ENCODE measurements around the gene SEPHS2. TPM values are rescaled to one million over a fixed set of nuclear protein-coding genes. Genes with fewer than 3 reads are reported as not detected.

The SEPHS2 gene
- polyA plus RNA-seq, 2 of the 4 experiments (the other 2 are of a cell fraction), result 47.8 to 72.6 TPM

- DNase-seq (ENCODE audit: low read depth in 1 of 2, low spot score in 1 of 2) (no peak), ATAC-seq (peak in 1 of 2 experiments; percentile 23; a peak in 3 of 6 replicates), FAIRE-seq (no peak)
- ChIA-PET CTCF (interaction anchor here (1.0 to 1.2 kb wide), 4 partner anchors 13 to 43 kb away, joined by 3 to 5 read pairs (median 4); partner anchors contain the start of gene DCTPP1), POLR2A (no interaction called here)
- no peaks in the 10 kb centered on the region for H3K9me3 ChIP-seq
- 72% methylated on average over 19 of the region's 19 CpGs for WGBS (ENCODE audit: missing lambda C conversion rate)
- no peak for TF ChIP-seq MAX (IDR thresholded peaks at IDR 0.05)
- TF ChIP-seq TP53 (CRISPR knock-in tag; IDR thresholded peaks at IDR 0.05), result no peak
- TF ChIP-seq, protein P1, sequence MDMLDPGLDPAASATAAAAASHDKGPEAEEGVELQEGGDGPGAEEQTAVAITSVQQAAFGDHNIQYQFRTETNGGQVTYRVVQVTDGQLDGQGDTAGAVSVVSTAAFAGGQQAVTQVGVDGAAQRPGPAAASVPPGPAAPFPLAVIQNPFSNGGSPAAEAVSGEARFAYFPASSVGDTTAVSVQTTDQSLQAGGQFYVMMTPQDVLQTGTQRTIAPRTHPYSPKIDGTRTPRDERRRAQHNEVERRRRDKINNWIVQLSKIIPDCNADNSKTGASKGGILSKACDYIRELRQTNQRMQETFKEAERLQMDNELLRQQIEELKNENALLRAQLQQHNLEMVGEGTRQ (IDR thresholded peaks at IDR 0.05), result no peak
- TF ChIP-seq CEBPB (IDR thresholded peaks at IDR 0.05), result no peak
- TF ChIP-seq, protein P2, sequence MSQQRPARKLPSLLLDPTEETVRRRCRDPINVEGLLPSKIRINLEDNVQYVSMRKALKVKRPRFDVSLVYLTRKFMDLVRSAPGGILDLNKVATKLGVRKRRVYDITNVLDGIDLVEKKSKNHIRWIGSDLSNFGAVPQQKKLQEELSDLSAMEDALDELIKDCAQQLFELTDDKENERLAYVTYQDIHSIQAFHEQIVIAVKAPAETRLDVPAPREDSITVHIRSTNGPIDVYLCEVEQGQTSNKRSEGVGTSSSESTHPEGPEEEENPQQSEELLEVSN (IDR thresholded peaks at IDR 0.05; ENCODE audit: borderline replicate concordance, low read depth), result no peak
- TF ChIP-seq MYC (IDR thresholded peaks at IDR 0.05; ENCODE audit: borderline replicate concordance, low read length), result no peak
- no peak for TF ChIP-seq ESRRA (IDR thresholded peaks at IDR 0.05; ENCODE audit: borderline replicate concordance, low read length)
- no peak for TF ChIP-seq NPAS2 (CRISPR knock-in tag; IDR thresholded peaks at IDR 0.05; ENCODE audit: borderline replicate concordance)
- no peak overlapping the region for H3K4me2 ChIP-seq
- H3K27ac ChIP-seq, result no peak overlapping the region
- H3K4me3 ChIP-seq, result no peak overlapping the region
- H3K4me1 ChIP-seq, result no peaks in the 10 kb centered on the region
Observed at GRCh38 chr16:30473231-30474073, 27.8 kb upstream of the SEPHS2 start.

DNA sequence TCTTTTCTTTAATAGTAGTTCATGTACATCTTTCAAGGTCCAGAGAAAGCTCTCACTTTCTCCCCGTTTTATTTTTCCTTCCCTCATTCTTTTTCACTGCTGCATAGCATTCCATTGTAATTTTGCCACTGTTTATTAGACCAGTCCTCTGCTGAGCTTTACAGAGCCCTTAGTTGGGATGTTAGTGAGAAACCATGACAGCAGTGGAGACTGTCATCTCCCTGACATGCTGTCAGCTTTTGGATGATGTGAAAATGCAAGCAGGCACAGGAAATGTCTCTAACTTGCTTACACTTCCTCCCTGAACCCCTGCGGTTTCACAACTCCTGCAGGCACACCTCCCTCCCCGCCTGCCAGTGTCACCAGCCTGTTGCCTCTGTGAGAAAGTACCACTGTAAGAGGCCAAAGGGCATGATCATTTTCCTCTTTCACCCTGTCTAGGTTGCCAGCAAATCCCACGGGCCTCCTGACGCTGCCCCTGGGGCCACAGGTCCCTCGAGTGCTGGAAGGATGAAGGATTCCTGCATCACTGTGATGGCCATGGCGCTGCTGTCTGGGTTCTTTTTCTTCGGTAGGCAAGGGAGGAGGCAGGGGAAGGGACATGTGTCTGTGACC lies 26.8 kb upstream of the SEPHS2 start, which contains the start of gene ITGAL:
TSS of gene ITGAL (plus strand) at position 415 of the 615 bp plus-strand sequence. CDS start at position 511, 96 bp downstream.
- no peak within 1 kb of the TSS for H3K4me2 ChIP-seq
- H3K9me3 ChIP-seq, result no peaks in the 10 kb centered on the region
- WGBS (ENCODE audit: missing lambda C conversion rate), result 67% methylated on average over 8 of the region's 8 CpGs
- CTCF ChIA-PET, result interaction anchor here (1.0 to 1.4 kb wide), 3 partner anchors 12 to 22 kb away, joined by 3 to 5 read pairs (median 3); no protein-coding TSS in a partner anchor
- no peak within 1 kb of the TSS for H3K27ac ChIP-seq
- FAIRE-seq (no peak), DNase-seq (ENCODE audit: low read depth in 1 of 2, low spot score in 1 of 2) (no peak), ATAC-seq (no peak)
- H3K4me1 ChIP-seq, result no peaks in the 10 kb centered on the region
- POLR2A ChIA-PET, result no interaction called here
- TF ChIP-seq, protein P3, sequence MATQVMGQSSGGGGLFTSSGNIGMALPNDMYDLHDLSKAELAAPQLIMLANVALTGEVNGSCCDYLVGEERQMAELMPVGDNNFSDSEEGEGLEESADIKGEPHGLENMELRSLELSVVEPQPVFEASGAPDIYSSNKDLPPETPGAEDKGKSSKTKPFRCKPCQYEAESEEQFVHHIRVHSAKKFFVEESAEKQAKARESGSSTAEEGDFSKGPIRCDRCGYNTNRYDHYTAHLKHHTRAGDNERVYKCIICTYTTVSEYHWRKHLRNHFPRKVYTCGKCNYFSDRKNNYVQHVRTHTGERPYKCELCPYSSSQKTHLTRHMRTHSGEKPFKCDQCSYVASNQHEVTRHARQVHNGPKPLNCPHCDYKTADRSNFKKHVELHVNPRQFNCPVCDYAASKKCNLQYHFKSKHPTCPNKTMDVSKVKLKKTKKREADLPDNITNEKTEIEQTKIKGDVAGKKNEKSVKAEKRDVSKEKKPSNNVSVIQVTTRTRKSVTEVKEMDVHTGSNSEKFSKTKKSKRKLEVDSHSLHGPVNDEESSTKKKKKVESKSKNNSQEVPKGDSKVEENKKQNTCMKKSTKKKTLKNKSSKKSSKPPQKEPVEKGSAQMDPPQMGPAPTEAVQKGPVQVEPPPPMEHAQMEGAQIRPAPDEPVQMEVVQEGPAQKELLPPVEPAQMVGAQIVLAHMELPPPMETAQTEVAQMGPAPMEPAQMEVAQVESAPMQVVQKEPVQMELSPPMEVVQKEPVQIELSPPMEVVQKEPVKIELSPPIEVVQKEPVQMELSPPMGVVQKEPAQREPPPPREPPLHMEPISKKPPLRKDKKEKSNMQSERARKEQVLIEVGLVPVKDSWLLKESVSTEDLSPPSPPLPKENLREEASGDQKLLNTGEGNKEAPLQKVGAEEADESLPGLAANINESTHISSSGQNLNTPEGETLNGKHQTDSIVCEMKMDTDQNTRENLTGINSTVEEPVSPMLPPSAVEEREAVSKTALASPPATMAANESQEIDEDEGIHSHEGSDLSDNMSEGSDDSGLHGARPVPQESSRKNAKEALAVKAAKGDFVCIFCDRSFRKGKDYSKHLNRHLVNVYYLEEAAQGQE (IDR thresholded peaks at IDR 0.05), result no peak
- TF ChIP-seq EP300 (IDR thresholded peaks at IDR 0.05) (no peak), POLR2AphosphoS2 (conservative IDR thresholded peaks at IDR 0.05; ENCODE audit: low read length) (no peak), ZSCAN20 (CRISPR knock-in tag; IDR thresholded peaks at IDR 0.05) (no peak), GATA3 (IDR thresholded peaks at IDR 0.05; ENCODE audit: borderline replicate concordance) (no peak), NPAS2 (CRISPR knock-in tag; IDR thresholded peaks at IDR 0.05; ENCODE audit: borderline replicate concordance) (no peak), KDM5A (IDR thresholded peaks at IDR 0.05) (no peak), FOSB (CRISPR knock-in tag; IDR thresholded peaks at IDR 0.05) (no peak), JUNB (IDR thresholded peaks at IDR 0.05) (no peak), RAD21 (conservative IDR thresholded peaks at IDR 0.05 in 1 of 2, IDR thresholded peaks at IDR 0.05 in 1 of 2) (no peak), BHLHE40 (IDR thresholded peaks at IDR 0.05; ENCODE audit: low read depth, low read length) (no peak), NFE2L2 (conservative IDR thresholded peaks at IDR 0.05; ENCODE audit: low read length) (no peak)
- H3K4me3 ChIP-seq, result no peak within 1 kb of the TSS
